Heart left ventricle (tissue), 13 donors: ENCODE results near the gene RAB3GAP2.

Source experiments
- CTCF ChIP-seq, 12 donors: fragments of 200-600 bp; sonication (generic) in 4 of 12; IDR thresholded peaks; one replicate each; pipeline versions ENCODE4 v1.5.0 to v1.8.0; 2018 to 2022; ENCODE audit warnings: antibody characterized with exemption in 12 of 12, mild to moderate bottlenecking in 5 of 12
- POLR2A ChIP-seq, 2 donors: fragments of 450-650 bp; IDR thresholded peaks; one replicate each; pipeline ENCODE4 v1.6.1; 2017; ENCODE audit warnings: antibody characterized with exemption in 2 of 2, mild to moderate bottlenecking in 2 of 2, moderate library complexity in 2 of 2
- donor health status: ischemic (EF 13 %, LVEDD 7.1; RV severe dilation, severe dysfunction).
- donor health status: DM: no; HTN: yes; CAD: no.
- donor health status: DM: no; HTN: no; CAD: no.
- donor health status: ischemic (EF 25% LVEDD 6.9; RV normal size, moderate dysfunction).
- donor health status: ischemic (EF 25% LVEDD 5.7; RV mildly dilated, moderate dysfunction).
- donor health status: ischemic (EF 35%, LVEDD 5.7; RV mildly dilated, moderate dysfunction).
- donor health status: nonischemic (EF 11% LVEDD 7.7; RV severe dilation, severe dysfunction).
- donor health status: DM: yes; HTN: yes; CAD: no.
- donor health status: PGD.
- donor health status: ischemic (EF 29% LVEDD 5.4; RV normal size, mild dysfunction).
- donor health status: nonischemic (EF 23%, LVEDD 6.1; RV moderate dilation, normal function).

GRCh38 chr1:220307607-220308006 lies 35.4 kb upstream of the RAB3GAP2 start:
- TF ChIP-seq CTCF (IDR thresholded peaks at IDR 0.05) (no peak), POLR2A (IDR thresholded peaks at IDR 0.05) (no peak)
